ENCODE results near the gene DSE. TPM values are rescaled to one million over a fixed set of nuclear protein-coding genes. Genes with fewer than 3 reads are reported as not detected.

DSE gene
- total RNA-seq, 1 donor = 93.3 TPM

DNA sequence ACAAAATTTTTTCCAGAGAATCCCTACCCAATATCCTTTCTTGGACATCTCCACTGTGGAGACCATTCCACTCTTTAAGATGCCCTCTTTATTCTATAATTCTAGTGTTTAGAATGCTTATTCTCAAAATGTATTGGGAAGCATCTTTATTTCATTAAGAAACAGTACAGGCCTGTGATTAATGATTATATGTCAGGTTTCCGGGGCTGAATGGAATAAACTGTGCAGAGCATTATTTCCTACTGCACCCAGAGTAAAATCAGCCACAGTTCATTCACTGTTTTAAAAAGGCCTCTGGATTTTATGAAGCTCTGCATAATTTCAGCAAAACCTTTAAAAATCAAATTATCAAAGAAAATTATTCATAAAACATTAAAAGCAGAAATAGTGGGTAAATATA, 42.6 kb downstream of the DSE start:
- TF ChIP-seq, protein P1, sequence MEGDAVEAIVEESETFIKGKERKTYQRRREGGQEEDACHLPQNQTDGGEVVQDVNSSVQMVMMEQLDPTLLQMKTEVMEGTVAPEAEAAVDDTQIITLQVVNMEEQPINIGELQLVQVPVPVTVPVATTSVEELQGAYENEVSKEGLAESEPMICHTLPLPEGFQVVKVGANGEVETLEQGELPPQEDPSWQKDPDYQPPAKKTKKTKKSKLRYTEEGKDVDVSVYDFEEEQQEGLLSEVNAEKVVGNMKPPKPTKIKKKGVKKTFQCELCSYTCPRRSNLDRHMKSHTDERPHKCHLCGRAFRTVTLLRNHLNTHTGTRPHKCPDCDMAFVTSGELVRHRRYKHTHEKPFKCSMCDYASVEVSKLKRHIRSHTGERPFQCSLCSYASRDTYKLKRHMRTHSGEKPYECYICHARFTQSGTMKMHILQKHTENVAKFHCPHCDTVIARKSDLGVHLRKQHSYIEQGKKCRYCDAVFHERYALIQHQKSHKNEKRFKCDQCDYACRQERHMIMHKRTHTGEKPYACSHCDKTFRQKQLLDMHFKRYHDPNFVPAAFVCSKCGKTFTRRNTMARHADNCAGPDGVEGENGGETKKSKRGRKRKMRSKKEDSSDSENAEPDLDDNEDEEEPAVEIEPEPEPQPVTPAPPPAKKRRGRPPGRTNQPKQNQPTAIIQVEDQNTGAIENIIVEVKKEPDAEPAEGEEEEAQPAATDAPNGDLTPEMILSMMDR (IDR thresholded peaks at IDR 0.05; ENCODE audit: insufficient read depth, low read depth, low read length) = no peak
- no peak overlapping the region for H3K4me3 ChIP-seq (ENCODE audit: low read depth, low read length)
- DNase-seq (ENCODE audit: low read depth) = no peak

DNA sequence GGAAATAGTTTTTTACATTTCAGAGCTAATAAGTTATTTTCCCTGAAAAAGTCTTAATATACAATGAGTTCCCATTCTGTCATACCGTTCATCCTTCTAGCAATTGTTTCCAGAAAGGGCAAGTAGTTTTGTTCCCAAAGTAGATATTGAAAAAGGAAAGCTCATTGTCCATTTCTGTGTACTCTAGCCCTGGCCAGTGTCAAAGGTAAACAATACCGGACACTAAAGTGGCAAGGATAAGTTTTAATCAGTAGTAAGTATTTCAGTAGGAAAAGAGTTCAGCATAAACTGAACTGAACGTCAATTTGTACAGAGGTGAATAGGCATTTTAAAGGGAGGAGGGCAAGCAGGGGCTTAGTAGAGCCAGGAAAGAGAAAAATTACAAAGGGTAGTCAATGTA, 46.9 kb downstream of the DSE start:
- DNase-seq (ENCODE audit: low read depth) = no peak
- TF ChIP-seq, protein P1 (IDR thresholded peaks at IDR 0.05; ENCODE audit: insufficient read depth, low read depth, low read length) = no peak
- no peak overlapping the region for H3K4me3 ChIP-seq (ENCODE audit: low read depth, low read length)

DNA sequence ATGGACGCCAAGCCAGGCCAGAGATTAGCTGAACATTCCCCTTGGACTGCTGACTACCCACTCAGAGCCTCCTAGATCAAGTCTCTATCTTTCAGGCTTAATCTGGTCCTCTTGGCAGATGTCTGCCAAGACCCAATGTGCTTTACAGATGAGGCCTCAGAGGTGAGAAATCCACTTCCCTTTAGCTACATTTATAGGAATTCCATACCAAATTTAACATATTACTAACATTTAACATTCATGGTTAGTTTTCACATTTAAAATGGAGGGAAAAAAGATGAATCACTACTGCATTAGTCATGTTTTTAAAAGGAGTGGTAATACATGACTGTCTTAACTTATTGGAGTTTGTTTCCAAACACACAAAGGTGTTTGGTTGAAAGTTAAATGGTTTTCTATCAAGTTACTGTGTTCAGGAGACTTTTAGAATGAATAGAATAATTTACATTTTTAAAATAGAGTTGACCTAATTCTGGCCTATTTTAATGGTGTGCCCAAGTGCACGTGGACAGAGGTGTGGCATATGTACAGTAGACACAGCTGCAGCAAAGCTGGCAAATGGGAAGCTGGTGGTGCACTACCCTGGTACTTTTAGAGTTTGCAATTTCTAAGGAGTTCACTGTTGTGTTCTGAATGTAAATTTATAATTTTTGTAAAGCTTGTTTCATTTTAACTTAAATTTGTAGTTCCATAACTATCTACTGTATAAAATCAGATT, 48.5 kb downstream of the DSE start:
- no peak overlapping the region for H3K4me3 ChIP-seq (ENCODE audit: low read depth, low read length)
- TF ChIP-seq, protein P1 (IDR thresholded peaks at IDR 0.05; ENCODE audit: insufficient read depth, low read depth, low read length) = no peak
- no peak for DNase-seq (ENCODE audit: low read depth)

DNA sequence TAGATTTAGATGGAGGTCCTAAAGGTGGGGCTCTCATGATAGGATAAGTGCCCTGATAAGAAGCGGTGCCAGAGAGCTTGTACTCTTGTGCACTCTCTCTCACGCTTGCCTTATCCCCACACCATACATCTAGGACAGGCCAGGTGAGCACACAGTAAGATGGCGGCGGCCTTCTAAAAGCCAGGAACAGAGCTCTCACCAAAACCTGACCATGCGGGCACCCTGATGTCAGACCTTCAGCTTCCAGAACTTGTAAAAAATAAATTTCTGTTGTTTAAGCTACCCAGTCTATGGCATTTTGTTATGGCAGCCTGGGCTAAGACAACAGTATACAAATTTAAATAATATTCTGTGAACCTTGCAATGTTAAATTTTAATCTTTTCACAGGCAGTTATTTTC, 49.6 kb downstream of the DSE start:
- H3K4me3 ChIP-seq (ENCODE audit: low read depth, low read length) = no peak overlapping the region
- no peak for DNase-seq (ENCODE audit: low read depth)
- TF ChIP-seq, protein P1 (IDR thresholded peaks at IDR 0.05; ENCODE audit: insufficient read depth, low read depth, low read length) = no peak

DNA sequence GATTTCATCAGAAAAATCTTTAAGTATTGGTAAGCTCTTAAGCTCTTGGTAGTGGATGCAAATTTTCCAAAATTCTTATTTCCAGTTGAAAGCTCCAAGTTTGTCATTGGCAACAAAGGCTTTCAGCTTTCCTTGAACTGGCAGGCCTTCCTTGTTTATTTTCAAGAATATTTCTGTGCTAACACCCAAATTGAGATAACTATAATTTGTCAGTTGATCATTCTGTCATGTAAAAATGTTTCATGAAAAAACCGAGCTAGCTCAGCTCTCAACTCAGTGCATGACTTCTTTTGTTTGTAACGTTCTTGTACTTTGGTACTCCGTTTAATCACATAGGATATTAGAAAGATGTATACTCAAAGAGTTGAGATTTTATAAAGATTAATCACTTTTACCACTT, 51.5 kb downstream of the DSE start:
- TF ChIP-seq, protein P1 (IDR thresholded peaks at IDR 0.05; ENCODE audit: insufficient read depth, low read depth, low read length) = no peak
- no peak for DNase-seq (ENCODE audit: low read depth)
- H3K4me3 ChIP-seq (ENCODE audit: low read depth, low read length) = no peak overlapping the region

DNA sequence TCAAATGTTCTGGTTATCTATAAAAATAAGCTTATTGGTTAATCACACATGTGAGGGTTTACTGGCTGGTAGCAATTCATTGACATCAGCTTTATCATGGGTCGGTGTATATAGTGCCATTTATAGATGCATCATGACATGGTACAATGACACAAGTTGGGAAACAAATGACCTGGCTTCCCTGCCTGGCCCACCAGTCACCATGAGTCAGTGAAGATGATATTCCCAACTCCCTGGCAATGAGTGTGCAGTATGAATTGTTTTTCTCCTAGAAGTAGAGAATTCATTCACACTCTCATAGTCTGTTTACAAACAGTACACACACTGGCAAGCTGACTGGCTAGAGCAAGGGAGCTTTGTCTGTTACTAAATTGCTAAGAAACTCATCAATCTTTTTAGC, 53.3 kb downstream of the DSE start:
- no peak for DNase-seq (ENCODE audit: low read depth)
- H3K4me3 ChIP-seq (ENCODE audit: low read depth, low read length) = no peak overlapping the region
- TF ChIP-seq, protein P1 (IDR thresholded peaks at IDR 0.05; ENCODE audit: insufficient read depth, low read depth, low read length) = no peak

DNA sequence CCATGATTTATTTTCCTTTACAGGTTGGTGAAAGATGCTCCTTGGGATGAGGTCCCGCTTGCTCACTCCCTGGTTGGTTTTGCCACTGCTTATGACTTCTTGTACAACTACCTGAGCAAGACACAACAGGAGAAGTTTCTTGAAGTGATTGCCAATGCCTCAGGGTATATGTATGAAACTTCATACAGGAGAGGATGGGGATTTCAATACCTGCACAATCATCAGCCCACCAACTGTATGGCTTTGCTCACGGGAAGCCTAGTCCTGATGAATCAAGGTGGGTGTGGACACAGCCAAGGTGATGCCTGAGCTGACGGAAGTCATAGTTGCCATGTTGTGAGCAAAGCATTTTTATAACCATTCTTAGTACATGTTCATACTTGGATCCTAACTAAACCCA, 55.8 kb downstream of the DSE start:
- no peak overlapping the region for H3K4me3 ChIP-seq (ENCODE audit: low read depth, low read length)
- TF ChIP-seq, protein P1 (IDR thresholded peaks at IDR 0.05; ENCODE audit: insufficient read depth, low read depth, low read length) = no peak
- no peak for DNase-seq (ENCODE audit: low read depth)

All from fibroblast of villous mesenchyme (primary cell).